Measurements from ENCODE around the gene KCNMA1. TPM values are rescaled to one million over a fixed set of nuclear protein-coding genes. Genes with fewer than 3 reads are reported as not detected.

KCNMA1 gene
- total RNA-seq, 2 donors from 2014 or later, result 168 to 188 TPM

DNA sequence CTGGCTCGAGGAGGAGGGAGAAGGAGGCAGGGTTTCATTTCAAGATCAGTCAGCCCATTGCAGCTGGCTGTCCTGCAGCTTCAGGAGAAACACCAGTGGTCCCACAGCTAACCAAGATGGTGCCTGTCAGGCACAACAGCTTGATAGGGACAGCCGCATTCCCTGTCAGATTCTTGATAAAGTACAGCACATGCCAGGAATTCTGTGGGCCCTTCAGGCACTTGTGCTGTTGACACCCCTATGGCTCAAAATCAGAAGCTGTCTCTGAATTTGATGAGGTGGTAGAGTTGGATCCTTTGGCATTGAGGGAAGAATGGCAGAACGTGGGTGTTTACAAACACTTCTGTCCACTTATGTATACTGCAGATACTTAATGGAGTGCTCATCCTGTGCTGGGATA lies 354.3 kb downstream of the KCNMA1 start:
- Histone ChIP-seq H3K27ac (peak overlapping the region; percentile 12 to 19), H3K4me3 (no peak overlapping the region), H3K9me3 (no peaks in the 10 kb centered on the region), H3K4me1 (ENCODE audit: control insufficient read depth in 1 of 2, low read depth in 2 of 2) (peaks cover 18 to 82% of the 10 kb centered on the region in 2 donors), H3K36me3 (no peaks in the 10 kb centered on the region), H3K27me3 (replicated peaks; ENCODE audit: insufficient read depth) (no peaks in the 10 kb centered on the region)
- ATAC-seq (ENCODE audit: insufficient number of reproducible peaks, low FRiP score, low read depth) (no peak), DNase-seq (ENCODE audit: low spot score) (no peak)
- TF ChIP-seq, protein P1, sequence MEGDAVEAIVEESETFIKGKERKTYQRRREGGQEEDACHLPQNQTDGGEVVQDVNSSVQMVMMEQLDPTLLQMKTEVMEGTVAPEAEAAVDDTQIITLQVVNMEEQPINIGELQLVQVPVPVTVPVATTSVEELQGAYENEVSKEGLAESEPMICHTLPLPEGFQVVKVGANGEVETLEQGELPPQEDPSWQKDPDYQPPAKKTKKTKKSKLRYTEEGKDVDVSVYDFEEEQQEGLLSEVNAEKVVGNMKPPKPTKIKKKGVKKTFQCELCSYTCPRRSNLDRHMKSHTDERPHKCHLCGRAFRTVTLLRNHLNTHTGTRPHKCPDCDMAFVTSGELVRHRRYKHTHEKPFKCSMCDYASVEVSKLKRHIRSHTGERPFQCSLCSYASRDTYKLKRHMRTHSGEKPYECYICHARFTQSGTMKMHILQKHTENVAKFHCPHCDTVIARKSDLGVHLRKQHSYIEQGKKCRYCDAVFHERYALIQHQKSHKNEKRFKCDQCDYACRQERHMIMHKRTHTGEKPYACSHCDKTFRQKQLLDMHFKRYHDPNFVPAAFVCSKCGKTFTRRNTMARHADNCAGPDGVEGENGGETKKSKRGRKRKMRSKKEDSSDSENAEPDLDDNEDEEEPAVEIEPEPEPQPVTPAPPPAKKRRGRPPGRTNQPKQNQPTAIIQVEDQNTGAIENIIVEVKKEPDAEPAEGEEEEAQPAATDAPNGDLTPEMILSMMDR (IDR thresholded peaks at IDR 0.05), result no peak

DNA sequence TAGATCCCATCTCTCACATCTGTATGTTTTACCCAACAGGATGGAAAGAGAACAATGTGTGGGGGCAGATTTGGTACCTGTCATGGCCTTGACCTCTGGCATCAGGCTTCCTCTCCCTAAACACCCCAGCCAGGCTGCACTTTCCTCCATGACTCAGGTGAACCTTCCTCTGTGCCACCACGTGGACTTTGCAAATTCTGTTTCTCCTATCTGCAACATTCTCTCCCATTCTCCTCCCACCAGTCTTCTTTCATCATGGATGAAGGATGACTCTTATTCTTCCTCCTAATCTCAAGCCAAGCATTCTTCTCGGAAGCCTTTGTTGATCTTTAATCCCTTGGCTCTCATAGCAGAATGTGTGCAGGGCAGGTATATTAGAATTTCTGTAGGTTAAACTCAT lies 355.4 kb downstream of the KCNMA1 start:
- Histone ChIP-seq H3K27ac (peak overlapping the region; percentile 19 to 42), H3K36me3 (no peaks in the 10 kb centered on the region), H3K9me3 (no peaks in the 10 kb centered on the region), H3K4me1 (ENCODE audit: control insufficient read depth in 1 of 2, low read depth in 2 of 2) (peaks cover 12 to 71% of the 10 kb centered on the region in 2 donors), H3K27me3 (replicated peaks; ENCODE audit: insufficient read depth) (no peaks in the 10 kb centered on the region), H3K4me3 (no peak overlapping the region)
- ATAC-seq (ENCODE audit: insufficient number of reproducible peaks, low FRiP score, low read depth) (no peak), DNase-seq (ENCODE audit: low spot score) (no peak)
- TF ChIP-seq, protein P1 (IDR thresholded peaks at IDR 0.05), result no peak

DNA sequence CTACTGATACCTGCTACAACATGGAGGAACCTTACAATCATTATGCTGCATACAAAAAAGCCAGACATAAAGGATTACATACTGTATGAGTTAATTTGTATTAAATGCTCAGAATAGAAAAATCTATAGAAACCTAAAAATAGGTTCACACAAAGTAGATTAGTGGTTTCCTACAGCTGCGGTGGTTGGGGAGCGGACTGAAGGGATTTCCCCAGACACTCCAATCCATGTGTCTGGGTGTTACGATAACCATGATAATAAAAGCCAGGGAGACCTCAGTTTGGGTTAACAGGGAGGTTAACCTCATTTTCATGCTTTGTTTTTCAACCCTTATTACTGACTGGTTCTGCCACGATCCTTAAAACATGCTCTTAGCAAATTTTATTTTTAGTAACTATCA lies 355.9 kb downstream of the KCNMA1 start:
- TF ChIP-seq, protein P1 (IDR thresholded peaks at IDR 0.05), result no peak
- H3K36me3 ChIP-seq, result no peaks in the 10 kb centered on the region
- DNase-seq (ENCODE audit: low spot score), result no peak
- peak overlapping the region in 1 of 2 donors; percentile 42 for H3K27ac ChIP-seq
- no peak overlapping the region for H3K4me3 ChIP-seq
- no peaks in the 10 kb centered on the region for H3K27me3 ChIP-seq (replicated peaks; ENCODE audit: insufficient read depth)
- H3K9me3 ChIP-seq, result no peaks in the 10 kb centered on the region
- peaks cover 8 to 66% of the 10 kb centered on the region in 2 donors for H3K4me1 ChIP-seq (ENCODE audit: control insufficient read depth in 1 of 2, low read depth in 2 of 2)
- ATAC-seq (ENCODE audit: insufficient number of reproducible peaks, low FRiP score, low read depth), result no peak

DNA sequence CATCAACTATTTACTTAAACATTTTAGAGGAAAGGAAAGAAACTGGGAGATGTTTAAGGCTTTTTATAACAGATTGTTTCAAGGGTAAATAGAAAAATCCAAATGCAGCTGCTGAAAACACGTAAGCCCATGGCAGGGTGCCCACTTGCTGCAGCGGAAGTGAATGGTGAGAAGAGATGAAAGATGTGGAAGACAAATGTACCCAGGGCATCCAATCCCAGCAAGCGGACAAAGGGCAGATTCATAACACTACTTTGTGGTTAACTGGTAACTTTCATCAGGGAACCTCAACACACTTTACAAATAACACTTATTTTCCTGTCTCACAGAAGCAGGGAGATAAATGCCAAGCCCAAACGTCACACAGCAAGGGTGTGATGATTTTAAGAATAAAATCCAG lies 358.4 kb downstream of the KCNMA1 start:
- Histone ChIP-seq H3K36me3 (no peaks in the 10 kb centered on the region), H3K27ac (peak overlapping the region in 1 of 2 donors; percentile 24), H3K9me3 (no peaks in the 10 kb centered on the region), H3K4me1 (ENCODE audit: control insufficient read depth in 1 of 2, low read depth in 2 of 2) (peaks cover 4 to 50% of the 10 kb centered on the region in 2 donors), H3K27me3 (replicated peaks; ENCODE audit: insufficient read depth) (no peaks in the 10 kb centered on the region), H3K4me3 (no peak overlapping the region)
- TF ChIP-seq, protein P1 (IDR thresholded peaks at IDR 0.05), result no peak
- DNase-seq (ENCODE audit: low spot score), result peak; percentile 22
- no peak for ATAC-seq (ENCODE audit: insufficient number of reproducible peaks, low FRiP score, low read depth)

DNA sequence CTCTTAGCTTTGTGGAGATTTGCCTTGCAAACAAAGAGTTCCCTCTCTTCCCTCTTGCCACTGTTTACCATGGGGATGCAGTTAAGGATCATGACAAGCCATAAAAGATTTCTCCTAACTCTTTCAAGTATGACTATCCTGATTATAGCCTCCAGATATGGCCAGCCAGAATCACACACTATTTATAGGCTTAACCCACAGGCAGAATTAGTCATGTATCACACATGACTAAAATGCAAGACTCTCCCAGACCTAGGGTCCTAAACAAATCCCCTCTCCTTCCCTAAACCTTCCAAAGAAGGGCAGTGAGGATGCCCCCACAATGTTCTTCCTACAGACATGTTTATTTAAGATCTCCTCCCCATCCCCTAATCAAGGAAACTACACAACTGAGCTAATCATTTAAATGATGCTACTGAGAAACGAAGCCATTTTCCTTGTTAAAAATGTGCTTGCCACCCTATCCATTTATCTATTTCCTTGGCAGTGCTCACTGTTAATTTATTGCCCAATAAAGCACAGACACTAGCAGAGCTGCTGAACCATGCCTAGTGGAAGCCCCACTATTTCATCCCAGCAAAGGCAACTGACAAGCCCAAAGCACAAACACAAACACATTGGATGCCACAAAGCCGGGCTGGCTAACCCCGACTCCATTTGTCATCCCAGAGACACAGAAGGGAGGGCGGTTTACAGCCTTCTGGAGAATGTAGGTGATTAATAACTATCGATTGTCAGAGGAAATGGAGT lies 363.4 kb downstream of the KCNMA1 start:
- no peak overlapping the region for H3K27ac ChIP-seq
- no peaks in the 10 kb centered on the region for H3K9me3 ChIP-seq
- DNase-seq (ENCODE audit: low spot score), result no peak
- H3K4me3 ChIP-seq, result no peak overlapping the region
- H3K4me1 ChIP-seq (ENCODE audit: control insufficient read depth in 1 of 2, low read depth in 2 of 2), result peaks cover 0 to 43% of the 10 kb centered on the region in 2 donors
- no peak for ATAC-seq (ENCODE audit: insufficient number of reproducible peaks, low FRiP score, low read depth)
- no peaks in the 10 kb centered on the region for H3K36me3 ChIP-seq
- no peaks in the 10 kb centered on the region for H3K27me3 ChIP-seq (replicated peaks; ENCODE audit: insufficient read depth)
- TF ChIP-seq, protein P1 (IDR thresholded peaks at IDR 0.05), result no peak
